Endodermal cell (in vitro differentiated cells): ENCODE data around the gene PCBP4. TPM values are rescaled to one million over a fixed set of nuclear protein-coding genes. Genes with fewer than 3 reads are reported as not detected.
A peak's percentile ranks its signal among the peaks of the same experiment; 100 is the strongest.
"Not testable (repeated sequence)": the region's sequence is repeated elsewhere in the genome, so short reads cannot be mapped to it uniquely, and the experiment has no call there.

ENCODE experiments used
- DNase-seq: peaks from one replicate; pipeline ENCODE4 v3.0.0-alpha.2; 2017
- H3K27ac ChIP-seq: 2 replicates; pipeline ENCODE4 v1.5.1; 2013; ENCODE audit warnings: mild to moderate bottlenecking, low read depth, low read length, moderate library complexity
- H3K27me3 ChIP-seq: 2 replicates; pipeline ENCODE4 v1.6.1; 2013; ENCODE audit warnings: mild to moderate bottlenecking, low read length, moderate library complexity; ENCODE audit not compliant: insufficient read depth, control insufficient read depth, poor library complexity, severe bottlenecking
- H3K36me3 ChIP-seq: 2 replicates; pipeline ENCODE4 v1.7.0; 2013; ENCODE audit warnings: mild to moderate bottlenecking, low read length, moderate library complexity; ENCODE audit not compliant: control insufficient read depth, insufficient read depth
- H3K4me1 ChIP-seq: one replicate; pipeline ENCODE4 v1.7.0; 2013; ENCODE audit warnings: low read length; ENCODE audit not compliant: control insufficient read depth, insufficient read depth
- H3K4me3 ChIP-seq: 2 replicates; pipeline ENCODE4 v1.5.1; 2013; ENCODE audit warnings: mild to moderate bottlenecking, low read length, moderate library complexity
- H3K9ac ChIP-seq: 2 replicates; pipeline ENCODE4 v1.6.1; 2013; ENCODE audit warnings: mild to moderate bottlenecking, low read length, moderate library complexity; ENCODE audit not compliant: poor library complexity, severe bottlenecking; ENCODE audit errors: extremely low read depth
- H3K9me3 ChIP-seq: 2 replicates; pipeline ENCODE4 v1.6.1; 2013; ENCODE audit warnings: mild to moderate bottlenecking, low read length, moderate library complexity; ENCODE audit not compliant: control insufficient read depth
- H3K27ac Mint-ChIP-seq: 2 replicates; pipeline ENCODE4 v1.8.0; 2020; ENCODE audit warnings: mixed read lengths
- H3K27me3 Mint-ChIP-seq: 2 replicates; pipeline ENCODE4 v1.8.0; 2021; ENCODE audit warnings: mild to moderate bottlenecking, mixed read lengths; ENCODE audit not compliant: insufficient read depth
- H3K36me3 Mint-ChIP-seq: 2 replicates; pipeline ENCODE4 v1.8.0; 2020; ENCODE audit warnings: low read depth, mixed read lengths
- H3K4me1 Mint-ChIP-seq: 2 replicates; pipeline ENCODE4 v1.8.0; 2020; ENCODE audit warnings: mixed read lengths
- H3K4me3 Mint-ChIP-seq: 2 replicates; pipeline ENCODE4 v1.8.0; 2020; ENCODE audit warnings: mild to moderate bottlenecking, moderate library complexity, mixed read lengths
- H3K9me3 Mint-ChIP-seq: 2 replicates; pipeline ENCODE4 v1.8.0; 2020; ENCODE audit warnings: mild to moderate bottlenecking, mixed read lengths
- WGBS, 2 experiments: methylation state at CpG; one replicate each; pipeline versions ENCODE4 v1.1.5 to v1.1.7; 2013; ENCODE audit warnings: missing lambda C conversion rate in 2 of 2, mixed read lengths in 1 of 2; ENCODE audit not compliant: insufficient coverage in 1 of 2, insufficient read length in 1 of 2; 5-methylcytosine and 5-hydroxymethylcytosine counted together
- total RNA-seq, 2 donors: library from RNA; stranded (reverse); fragmentation: NEBNext Ultra II Directional in 1 of 2; extraction: Animal tissue kit (Norgen Biotek cat#: 25700) in 1 of 2; gene quantifications; 2 replicates in 1 of 2; 3 replicates in 1 of 2; pipeline ENCODE4 v1.2.1, GENCODE V29; 2021
- TF ChIP-seq, protein P1 (sequence below): fragments of 200-600 bp; sonication (generic); conservative IDR thresholded peaks from 2 replicates; pipeline ENCODE4 v1.5.0; 2021; ENCODE audit warnings: antibody characterized with exemption, mild to moderate bottlenecking

PCBP4 gene
- total RNA-seq, 2 donors from 2014 or later = 54.1 to 68.1 TPM

DNA sequence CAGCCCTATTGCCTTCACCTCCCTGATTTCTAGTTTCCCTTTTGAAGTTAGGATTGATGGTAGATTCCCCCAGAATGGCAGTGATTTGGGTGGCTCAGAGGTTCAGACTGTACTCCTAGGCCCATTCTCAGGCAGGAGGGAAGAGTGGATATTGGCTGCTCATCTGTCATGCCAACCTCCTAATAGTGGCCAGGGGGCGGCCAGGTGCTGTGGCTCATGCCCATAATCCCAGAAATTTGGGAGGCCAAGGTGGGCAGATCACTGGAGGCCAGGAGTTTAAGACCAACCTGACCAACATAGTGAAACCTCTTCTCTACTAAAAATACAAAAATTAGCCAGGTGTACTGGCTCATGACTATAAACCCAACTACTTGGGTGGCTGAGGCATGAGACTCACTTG is 36.8 kb downstream of the PCBP4 start:
- Histone ChIP-seq H3K27ac (no peak overlapping the region), H3K9ac (no peak overlapping the region), H3K27me3 (no peaks in the 10 kb centered on the region), H3K36me3 (peaks cover 50% of the 10 kb centered on the region), H3K4me3 (no peak overlapping the region), H3K9me3 (no peaks in the 10 kb centered on the region), H3K4me1 (no peaks in the 10 kb centered on the region)
- peaks cover 45% of the 10 kb centered on the region for H3K36me3 Mint-ChIP-seq
- no peaks in the 10 kb centered on the region for H3K9me3 Mint-ChIP-seq
- no peaks in the 10 kb centered on the region for H3K27me3 Mint-ChIP-seq
- no peaks in the 10 kb centered on the region for H3K4me1 Mint-ChIP-seq
- no peak overlapping the region for H3K27ac Mint-ChIP-seq
- no peak for DNase-seq
- 86 to 89% methylated on average over 1 of the region's 1 CpG for WGBS, 2 experiments
- TF ChIP-seq, protein P1, sequence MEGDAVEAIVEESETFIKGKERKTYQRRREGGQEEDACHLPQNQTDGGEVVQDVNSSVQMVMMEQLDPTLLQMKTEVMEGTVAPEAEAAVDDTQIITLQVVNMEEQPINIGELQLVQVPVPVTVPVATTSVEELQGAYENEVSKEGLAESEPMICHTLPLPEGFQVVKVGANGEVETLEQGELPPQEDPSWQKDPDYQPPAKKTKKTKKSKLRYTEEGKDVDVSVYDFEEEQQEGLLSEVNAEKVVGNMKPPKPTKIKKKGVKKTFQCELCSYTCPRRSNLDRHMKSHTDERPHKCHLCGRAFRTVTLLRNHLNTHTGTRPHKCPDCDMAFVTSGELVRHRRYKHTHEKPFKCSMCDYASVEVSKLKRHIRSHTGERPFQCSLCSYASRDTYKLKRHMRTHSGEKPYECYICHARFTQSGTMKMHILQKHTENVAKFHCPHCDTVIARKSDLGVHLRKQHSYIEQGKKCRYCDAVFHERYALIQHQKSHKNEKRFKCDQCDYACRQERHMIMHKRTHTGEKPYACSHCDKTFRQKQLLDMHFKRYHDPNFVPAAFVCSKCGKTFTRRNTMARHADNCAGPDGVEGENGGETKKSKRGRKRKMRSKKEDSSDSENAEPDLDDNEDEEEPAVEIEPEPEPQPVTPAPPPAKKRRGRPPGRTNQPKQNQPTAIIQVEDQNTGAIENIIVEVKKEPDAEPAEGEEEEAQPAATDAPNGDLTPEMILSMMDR = no peak
- no peak overlapping the region for H3K4me3 Mint-ChIP-seq

DNA sequence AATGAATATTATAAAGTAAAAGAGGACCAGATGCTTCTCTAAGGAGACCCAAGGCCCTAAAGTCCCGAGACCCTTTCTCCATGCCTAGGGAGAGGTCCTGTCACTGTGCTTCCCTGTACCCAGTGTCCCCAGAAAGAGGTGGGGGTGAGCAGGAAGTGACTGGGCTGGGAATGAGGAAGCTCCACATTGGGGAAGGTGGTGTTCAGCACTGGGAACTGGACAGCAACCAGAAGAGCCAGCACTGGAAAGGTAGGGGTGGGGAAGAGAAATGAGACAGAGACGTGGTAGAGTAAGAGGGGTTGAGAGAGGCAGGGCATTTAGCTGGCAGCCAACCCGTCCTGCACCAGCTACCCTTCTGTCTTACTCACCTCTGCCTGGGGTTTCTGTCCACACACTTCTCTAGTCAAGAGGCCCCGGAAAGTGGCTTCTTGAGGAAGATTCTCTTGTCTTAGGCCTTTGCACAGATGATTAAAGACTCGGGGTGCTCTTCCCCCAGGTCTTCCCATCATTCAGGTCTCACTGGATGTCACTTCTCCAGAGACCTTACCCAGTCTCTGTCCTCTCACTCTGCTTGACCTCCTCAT is 37.7 kb downstream of the PCBP4 start:
- peaks cover 35% of the 10 kb centered on the region for H3K36me3 Mint-ChIP-seq
- H3K27ac ChIP-seq = no peak overlapping the region

DNA sequence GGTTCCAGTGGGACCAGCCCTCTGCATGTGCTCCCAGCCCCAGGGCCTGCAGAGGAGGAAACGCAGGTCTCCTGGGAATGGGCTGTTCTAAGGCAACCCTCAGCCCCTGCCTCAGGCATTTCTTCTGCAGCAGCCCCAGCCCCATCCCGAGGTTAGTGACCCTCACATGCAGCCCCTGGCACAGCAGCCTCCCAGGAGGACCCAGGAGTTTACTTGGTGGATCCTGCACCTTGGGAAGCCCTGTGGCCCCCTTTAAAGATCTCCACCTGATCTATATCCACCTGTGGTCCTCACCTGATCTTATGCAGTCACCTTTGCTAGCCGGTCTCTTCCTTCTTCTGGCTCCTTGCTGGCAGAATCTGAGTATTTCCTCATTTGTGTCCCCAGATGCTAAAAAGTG is 38.3 kb downstream of the PCBP4 start:
- peaks cover 30% of the 10 kb centered on the region for H3K36me3 Mint-ChIP-seq
- not testable (repeated sequence) for H3K9me3 Mint-ChIP-seq, H3K27me3 ChIP-seq, H3K9ac ChIP-seq, H3K4me1 Mint-ChIP-seq, H3K27ac ChIP-seq, H3K4me1 ChIP-seq, H3K4me3 ChIP-seq, DNase-seq, H3K4me3 Mint-ChIP-seq, H3K9me3 ChIP-seq, H3K27me3 Mint-ChIP-seq, H3K27ac Mint-ChIP-seq
- H3K36me3 ChIP-seq = peaks cover 35% of the 10 kb centered on the region
- WGBS, 2 experiments = 93 to 100% methylated on average over 2 to 3 of the region's 3 CpGs

More for the DNA sequence above, 37.7 kb downstream of the PCBP4 start:
- no peak overlapping the region for H3K9ac ChIP-seq
- Mint-ChIP-seq H3K4me3 (no peak overlapping the region), H3K4me1 (no peaks in the 10 kb centered on the region), H3K27me3 (no peaks in the 10 kb centered on the region), H3K9me3 (no peaks in the 10 kb centered on the region), H3K27ac (no peak overlapping the region)
- no peaks in the 10 kb centered on the region for H3K27me3 ChIP-seq
- peaks cover 41% of the 10 kb centered on the region for H3K36me3 ChIP-seq
- WGBS, 2 experiments = 87 to 92% methylated on average over 4 to 5 of the region's 5 CpGs
- peak; percentile 80 for DNase-seq
- H3K4me1 ChIP-seq = no peaks in the 10 kb centered on the region
- TF ChIP-seq, protein P1 = no peak
- no peak overlapping the region for H3K4me3 ChIP-seq
- H3K9me3 ChIP-seq = no peaks in the 10 kb centered on the region

DNA sequence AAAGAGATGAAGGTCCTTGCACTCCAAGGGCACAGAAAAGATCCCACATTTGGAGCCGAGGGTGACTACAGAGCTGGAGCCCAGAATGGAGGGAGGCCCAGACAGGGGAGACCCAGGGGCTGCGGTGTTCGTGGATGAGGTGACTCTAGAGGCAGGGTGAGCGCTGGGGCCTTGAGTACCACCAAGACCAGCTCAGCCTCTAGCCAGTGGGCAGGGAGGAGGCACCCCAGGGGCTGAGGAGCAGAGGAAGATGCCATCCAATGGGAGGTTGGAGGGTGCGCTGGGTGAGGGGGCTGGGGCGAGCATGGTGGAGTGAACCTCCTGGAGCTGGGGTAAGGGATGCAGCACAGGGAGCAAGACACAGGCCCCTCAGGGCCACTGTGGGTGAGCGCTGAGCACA is 38.8 kb downstream of the PCBP4 start:
- Mint-ChIP-seq H3K27me3 (no peaks in the 10 kb centered on the region), H3K9me3 (no peaks in the 10 kb centered on the region), H3K4me3 (no peak overlapping the region), H3K36me3 (peaks cover 25% of the 10 kb centered on the region), H3K27ac (no peak overlapping the region), H3K4me1 (no peaks in the 10 kb centered on the region)
- Histone ChIP-seq H3K4me3 (no peak overlapping the region), H3K4me1 (no peaks in the 10 kb centered on the region), H3K27me3 (no peaks in the 10 kb centered on the region), H3K27ac (no peak overlapping the region), H3K9ac (no peak overlapping the region), H3K36me3 (peaks cover 30% of the 10 kb centered on the region), H3K9me3 (no peaks in the 10 kb centered on the region)
- DNase-seq = no peak
- TF ChIP-seq, protein P1 = no peak
- WGBS, 2 experiments = 92 to 94% methylated on average over 6 to 7 of the region's 7 CpGs
